ENCODE data around the gene UTRN. TPM values are rescaled to one million over a fixed set of nuclear protein-coding genes. Genes with fewer than 3 reads are reported as not detected.
A peak's percentile ranks its signal among the peaks of the same experiment; 100 is the strongest.

Gene UTRN
- total RNA-seq, 1 donor from 2014 or later, result 36.0 TPM

GRCh38 chr6:144283646-144284477, 1.3 kb upstream of the UTRN start:
- DNase-seq, result no peak

GRCh38 chr6:144284478-144284782, 705 bp upstream of the UTRN start:
- DNase-seq, result no peak

GRCh38 chr6:144285548-144285797, 338 bp downstream of the UTRN start:
- DNase-seq, result no peak

- DNase-seq, result peak; percentile 9
Observed at GRCh38 chr6:144285798-144286502, 815 bp downstream of the UTRN start.

GRCh38 chr6:144286503-144287393, 1.6 kb downstream of the UTRN start:
- DNase-seq, result no peak

GRCh38 chr6:144289006-144289405, 3.9 kb downstream of the UTRN start:
- DNase-seq, result no peak

- DNase-seq, result no peak
Observed at GRCh38 chr6:144292372-144292771, 7.2 kb downstream of the UTRN start.

- no peak for DNase-seq
Observed at GRCh38 chr6:144294016-144294415, 8.9 kb downstream of the UTRN start.

GRCh38 chr6:144295211-144295610, 10.1 kb downstream of the UTRN start:
- DNase-seq, result no peak

GRCh38 chr6:144295981-144296767, 11.0 kb downstream of the UTRN start:
- no peak for DNase-seq

- DNase-seq, result no peak
Observed at GRCh38 chr6:144296973-144297372, 11.8 kb downstream of the UTRN start.

GRCh38 chr6:144297511-144298100, 12.5 kb downstream of the UTRN start:
- DNase-seq, result no peak

GRCh38 chr6:144298194-144298593, 13.1 kb downstream of the UTRN start:
- no peak for DNase-seq

- no peak for DNase-seq
Observed at GRCh38 chr6:144298916-144299315, 13.8 kb downstream of the UTRN start.

- no peak for DNase-seq
Observed at GRCh38 chr6:144302701-144303372, 17.7 kb downstream of the UTRN start.

- no peak for DNase-seq
Observed at GRCh38 chr6:144304223-144304848, 19.2 kb downstream of the UTRN start.

- no peak for DNase-seq
Observed at GRCh38 chr6:144305567-144305966, 20.4 kb downstream of the UTRN start.

GRCh38 chr6:144305985-144306384, 20.9 kb downstream of the UTRN start:
- DNase-seq, result no peak

- no peak for DNase-seq
Observed at GRCh38 chr6:144307880-144308279, 22.7 kb downstream of the UTRN start.

- no peak for DNase-seq
Observed at GRCh38 chr6:144310765-144311164, 25.6 kb downstream of the UTRN start.

GRCh38 chr6:144311361-144311760, 26.2 kb downstream of the UTRN start:
- DNase-seq, result no peak

Measured in occipital lobe (tissue), 2 donors.